HG03520 (cell line): ENCODE measurements around the gene DGCR8.
"Not testable (repeated sequence)": the region's sequence is repeated elsewhere in the genome, so short reads cannot be mapped to it uniquely, and the experiment has no call there.

ENCODE experiments used
- ATAC-seq: cut with Tn5 transposase; IDR thresholded peaks from one replicate; pipeline ENCODE4 v1.9.1; 2021; ENCODE audit warnings: mild to moderate bottlenecking, moderate library complexity; ENCODE audit not compliant: unreplicated experiment

DGCR8 gene

DNA sequence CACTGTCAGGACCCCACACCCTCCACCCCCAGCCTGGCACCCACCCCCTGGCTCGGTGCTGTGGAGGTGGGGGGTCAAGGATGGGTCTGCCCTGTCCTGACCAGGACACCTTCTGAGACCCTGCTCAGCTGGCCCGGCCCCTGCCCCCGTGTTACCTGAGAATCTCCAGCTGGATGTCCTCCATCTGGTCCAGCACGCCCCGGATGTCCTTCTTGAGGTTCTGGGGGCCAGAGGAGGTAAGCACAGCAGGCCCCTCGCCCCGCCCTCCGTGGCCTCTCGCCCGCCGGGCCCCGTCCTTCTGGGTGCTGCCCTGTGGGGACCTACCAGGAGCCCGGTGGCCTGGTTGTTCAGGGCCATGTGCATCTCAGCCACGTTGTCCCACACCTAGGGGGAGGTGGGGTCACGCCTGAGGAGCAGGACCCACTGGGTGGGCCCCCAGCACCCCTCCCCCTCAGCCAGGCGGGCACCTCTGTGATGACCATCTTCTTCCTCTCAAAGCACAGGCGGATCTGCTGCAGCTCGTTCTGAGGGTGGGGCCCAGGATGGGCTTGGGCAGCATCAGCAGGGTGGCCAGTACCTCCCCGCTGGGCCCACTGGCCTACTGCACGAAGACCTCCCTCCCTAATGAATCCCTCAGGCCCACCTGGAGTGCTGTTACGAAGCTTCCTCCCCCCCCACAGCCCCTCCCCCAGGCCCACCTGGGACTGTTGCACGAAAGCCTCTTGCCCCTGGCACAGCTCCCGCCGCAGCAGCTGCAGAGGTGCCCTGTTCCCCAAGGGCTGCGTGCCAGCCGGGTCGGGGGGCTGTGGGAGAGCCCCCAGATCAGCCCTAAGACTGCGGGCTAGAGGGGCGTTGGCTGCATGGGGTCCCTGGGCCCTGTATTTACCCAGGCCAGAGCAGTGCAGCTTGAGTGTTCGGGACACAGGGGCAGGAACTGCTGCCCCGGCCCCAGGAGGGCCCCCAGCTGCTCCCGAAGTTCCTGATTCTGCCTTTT is 69.5 kb downstream of the DGCR8 start:
- no peak for ATAC-seq

DNA sequence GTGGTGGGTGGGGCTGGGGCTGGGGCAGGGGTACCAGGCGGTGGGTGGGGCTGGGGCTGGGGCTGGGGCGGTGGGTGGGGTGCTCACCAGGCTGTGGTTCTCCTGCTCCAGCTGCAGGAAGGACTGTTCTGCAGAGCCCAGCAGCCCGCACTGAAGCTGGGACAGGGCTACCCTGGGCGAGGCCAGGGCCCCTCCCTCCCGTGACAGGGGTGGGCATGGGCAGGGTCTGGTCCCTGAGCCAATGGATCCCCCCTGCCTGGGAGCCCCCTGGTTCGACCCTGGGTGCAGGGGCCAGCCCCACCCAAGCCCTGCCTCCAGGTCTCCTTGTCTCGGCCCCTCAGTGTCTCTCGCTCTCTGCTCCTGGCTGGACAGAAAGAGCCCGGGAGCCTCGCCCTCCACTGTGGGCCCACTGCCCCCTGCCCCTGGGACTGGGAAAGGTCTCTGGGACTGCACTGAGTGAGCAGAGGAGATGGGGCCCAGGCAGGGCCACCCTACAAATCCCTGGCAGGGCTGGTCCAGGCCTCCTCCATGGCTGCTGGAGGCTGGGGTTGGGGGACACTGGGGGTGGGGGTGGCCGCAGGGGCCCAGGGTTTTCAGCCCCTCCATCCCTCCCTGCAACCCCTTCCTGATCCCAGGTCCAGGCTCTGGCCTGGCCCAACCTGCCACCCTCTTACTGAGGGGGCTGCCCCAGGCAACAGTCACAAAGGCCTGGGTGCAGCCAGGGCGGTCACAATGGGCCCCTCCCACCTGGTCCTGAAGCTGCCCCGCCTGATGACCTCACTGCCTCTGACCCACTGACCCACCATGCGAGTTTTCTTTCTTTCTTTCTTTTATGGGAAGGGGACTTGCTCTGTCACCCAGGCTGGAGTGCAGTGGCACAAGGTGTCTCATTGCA is 70.6 kb downstream of the DGCR8 start, which contains the start of gene CCDC188:
Gene CCDC188, minus strand, starts transcription at position 675 of the 895 bp plus-strand sequence. Its CDS starts 69 bp downstream, at position 606.
- no peak for ATAC-seq

DNA sequence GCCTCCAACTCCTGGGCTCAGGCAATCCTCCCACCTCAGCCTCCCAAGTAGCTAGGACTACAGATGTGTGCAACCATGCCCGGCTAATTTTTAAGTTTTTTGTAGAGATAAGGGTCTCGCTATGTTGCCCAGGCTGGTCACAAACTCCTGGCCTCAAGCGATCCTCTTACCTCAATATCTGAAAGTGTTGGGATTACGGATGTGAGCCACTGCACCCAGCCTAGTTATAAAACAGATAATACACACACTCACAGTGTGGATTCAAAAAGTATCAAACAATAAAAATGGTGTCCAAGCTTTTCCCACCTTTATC is 71.2 kb downstream of the DGCR8 start:
- ATAC-seq = no peak

DNA sequence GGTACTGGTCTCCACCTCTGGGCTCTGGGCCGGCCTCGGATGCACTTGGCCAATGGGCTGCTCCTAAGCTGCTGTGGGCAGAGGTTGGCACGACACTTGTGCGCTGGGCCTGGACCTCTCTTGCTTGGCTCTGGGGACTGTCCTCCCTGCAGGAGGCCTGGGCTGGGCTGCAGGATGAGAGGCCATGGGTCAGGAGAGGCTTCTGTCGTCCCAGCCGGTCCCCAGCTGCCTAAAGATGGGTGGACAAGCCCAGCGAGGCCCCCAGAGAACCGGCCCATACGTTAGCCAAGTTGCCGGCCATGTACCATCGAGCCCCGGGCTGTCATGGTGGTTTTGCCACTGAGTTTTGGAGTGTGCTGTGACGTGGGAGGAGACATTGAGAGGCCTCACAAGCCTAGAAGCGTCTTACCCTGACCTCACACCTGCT is 72.4 kb downstream of the DGCR8 start:
- no peak for ATAC-seq

DNA sequence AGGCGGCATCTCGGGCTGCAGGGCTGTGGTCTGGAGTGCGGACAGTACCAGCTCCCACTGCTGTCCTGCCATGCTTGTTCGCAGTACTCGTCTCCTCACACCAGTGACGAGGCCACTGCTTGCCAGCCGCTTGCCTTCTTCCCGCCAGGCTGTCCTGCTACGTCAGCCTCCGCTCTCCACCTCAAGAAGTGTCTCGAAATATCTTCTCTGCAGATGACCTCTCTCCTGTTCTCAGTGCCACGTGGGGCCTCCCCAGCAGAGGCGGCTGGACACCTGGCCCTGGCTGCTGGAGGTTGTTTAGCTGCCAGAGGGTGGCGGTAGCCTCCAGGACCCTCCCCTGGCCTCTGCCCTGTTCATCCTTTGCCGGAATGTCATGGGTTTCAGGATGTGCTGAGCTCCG is 73.9 kb downstream of the DGCR8 start:
- ATAC-seq = no peak

DNA sequence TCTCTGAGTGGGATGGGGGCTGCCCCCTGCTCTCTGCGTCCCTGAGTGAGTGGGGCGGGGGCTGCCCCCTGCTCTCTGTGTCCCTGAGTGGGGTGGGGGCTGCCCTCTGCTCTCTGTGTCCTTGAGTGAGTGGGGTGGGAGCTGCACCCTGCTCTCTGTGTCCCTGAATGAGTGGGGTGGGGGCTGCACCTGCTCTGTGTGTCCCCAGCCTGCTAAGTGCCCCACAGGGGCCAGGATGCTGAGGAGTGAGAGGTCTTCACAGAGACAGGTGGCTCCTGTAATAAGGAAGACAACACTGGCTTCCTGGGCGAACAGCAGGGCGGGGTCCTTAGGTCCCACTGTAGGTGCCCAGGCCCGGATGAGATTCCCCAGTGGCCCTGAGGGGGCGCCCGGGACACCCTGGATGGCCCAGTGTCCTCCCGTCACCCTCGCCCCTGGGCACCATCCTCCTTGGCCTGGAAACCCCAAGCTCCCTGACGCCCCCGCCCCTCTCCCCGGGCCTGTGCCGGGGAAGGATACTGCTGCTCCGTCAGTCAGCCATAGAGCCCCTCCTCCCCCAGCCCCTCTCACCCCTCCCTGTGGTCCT is 74.7 kb downstream of the DGCR8 start:
- ATAC-seq = no peak

DNA sequence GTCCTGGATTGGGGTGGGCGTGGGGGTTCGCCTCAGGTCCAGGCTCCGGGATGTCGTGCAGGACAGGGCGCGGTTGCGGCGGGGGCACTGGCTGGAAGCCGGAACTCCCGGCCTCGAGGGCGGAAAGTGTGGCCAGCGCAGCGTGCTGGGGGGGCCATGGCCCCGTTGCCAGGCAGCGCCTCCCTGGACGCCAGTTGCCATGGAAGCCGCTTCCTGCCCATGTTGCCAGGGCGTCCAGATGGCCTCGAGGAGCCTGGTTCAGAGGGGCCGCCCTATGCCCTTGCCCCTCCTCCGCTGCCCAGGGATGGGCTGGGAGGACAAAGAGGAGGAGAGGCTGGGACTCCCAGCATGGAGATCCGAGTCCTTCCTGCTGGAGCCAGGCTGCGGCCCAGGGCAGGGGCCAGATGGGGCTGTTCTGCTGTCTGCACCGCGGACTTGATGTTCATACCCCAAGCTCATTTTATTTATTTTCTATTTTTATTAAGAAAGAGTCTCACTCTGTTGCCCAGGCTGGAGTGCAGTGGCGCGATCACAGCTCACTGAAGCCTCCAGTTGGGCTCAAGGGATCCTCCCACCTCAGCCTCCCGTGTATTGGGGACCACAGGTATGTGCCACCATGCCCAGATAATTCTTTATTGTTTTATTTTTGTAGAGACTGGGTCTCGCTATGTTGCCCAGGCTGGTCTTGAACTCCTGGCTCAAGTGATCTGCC is 75.4 kb downstream of the DGCR8 start:
- no peak for ATAC-seq

DNA sequence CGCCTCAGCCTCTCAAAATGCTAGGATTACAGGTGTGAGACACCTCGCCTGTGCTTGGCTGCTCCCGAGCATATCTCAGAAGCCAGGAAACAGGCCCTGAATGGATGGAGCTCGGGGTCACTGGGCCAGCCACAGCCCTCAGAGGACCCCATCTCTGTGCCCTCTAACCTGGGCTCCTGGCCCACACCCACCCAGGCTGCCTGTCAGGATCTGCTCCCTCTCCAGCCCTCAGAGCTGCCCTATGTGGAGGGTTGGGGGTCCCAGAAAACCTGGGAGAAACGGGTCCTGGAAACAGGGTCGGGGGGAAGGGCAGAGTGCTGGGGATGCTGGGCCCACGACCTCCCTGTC is 76.0 kb downstream of the DGCR8 start:
- no peak for ATAC-seq

DNA sequence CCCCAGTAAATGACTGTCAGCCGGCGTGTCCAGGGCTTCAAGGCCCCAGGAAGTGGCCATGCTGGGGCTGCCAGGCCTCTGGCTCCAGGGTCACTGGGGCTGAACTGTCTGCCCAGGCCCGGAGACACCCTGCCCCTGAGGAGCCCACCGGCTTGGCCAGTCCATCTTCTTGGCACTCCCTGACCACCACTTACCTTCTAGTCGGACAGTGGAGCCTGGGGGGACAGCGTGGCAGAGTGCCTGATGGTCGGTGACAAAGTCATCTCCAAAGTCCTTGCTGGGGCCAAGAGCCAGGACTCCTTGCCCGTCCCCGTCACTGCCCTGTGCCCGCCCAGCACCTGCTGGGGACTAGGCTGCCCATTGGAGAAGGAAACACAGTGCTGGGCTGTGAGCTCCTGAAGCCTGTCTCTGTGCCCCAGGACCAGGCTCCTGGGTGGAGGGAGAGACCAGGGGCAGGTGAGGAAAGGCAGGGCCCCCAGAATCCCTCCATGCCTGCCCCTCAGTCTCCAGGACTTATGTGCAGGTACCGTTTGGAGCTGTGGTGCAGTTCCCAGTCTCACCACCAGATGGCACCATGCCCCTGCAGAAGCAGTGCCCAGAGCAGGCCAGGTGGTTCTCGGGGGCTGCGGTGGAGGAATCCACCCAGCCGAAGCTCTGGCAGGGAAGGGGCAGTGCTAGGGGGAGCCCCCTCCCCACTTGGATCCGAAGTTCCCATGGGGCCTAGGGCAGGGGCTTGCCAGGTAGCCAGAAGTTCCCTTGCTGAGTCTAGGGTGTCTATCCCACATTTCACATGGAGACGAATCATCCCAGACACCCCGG is 76.8 kb downstream of the DGCR8 start:
- ATAC-seq = no peak

DNA sequence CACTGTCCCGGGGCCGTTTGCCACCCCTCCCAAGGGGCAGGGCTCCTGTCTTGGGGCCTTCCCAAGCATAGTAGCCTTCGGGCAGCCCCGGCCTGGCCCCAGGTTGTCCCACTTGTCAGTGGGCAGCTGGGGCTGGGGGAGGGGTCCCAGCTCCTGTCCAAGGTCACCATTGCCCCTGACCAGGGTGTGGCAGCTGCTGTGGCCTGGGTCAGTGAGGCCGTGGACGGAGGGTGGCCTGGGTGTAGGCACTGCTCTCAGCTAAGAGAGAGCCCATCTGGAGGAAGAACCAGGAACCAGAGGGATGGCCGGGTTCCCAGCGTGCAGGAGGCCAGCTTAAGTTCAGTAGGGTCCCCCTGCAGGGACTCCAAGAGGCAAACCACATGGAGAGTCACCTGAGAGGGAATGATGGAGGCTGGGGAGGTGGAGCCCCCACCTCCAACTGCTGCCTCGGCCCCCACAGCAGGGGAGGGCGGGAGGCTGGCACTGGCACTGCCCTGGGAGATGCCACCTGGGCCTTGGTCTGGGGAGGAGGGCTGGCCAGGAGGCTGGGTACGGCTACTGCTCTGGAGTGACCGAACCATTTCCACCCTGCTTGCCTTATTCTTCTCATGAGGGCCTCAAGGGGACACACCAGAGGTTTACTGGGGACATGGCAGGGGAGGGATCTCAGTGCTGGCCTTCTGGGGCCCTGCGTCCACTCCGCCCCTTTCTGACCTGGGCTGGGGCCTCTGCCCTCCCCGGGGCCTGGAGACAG is 77.6 kb downstream of the DGCR8 start:
- ATAC-seq = no peak

DNA sequence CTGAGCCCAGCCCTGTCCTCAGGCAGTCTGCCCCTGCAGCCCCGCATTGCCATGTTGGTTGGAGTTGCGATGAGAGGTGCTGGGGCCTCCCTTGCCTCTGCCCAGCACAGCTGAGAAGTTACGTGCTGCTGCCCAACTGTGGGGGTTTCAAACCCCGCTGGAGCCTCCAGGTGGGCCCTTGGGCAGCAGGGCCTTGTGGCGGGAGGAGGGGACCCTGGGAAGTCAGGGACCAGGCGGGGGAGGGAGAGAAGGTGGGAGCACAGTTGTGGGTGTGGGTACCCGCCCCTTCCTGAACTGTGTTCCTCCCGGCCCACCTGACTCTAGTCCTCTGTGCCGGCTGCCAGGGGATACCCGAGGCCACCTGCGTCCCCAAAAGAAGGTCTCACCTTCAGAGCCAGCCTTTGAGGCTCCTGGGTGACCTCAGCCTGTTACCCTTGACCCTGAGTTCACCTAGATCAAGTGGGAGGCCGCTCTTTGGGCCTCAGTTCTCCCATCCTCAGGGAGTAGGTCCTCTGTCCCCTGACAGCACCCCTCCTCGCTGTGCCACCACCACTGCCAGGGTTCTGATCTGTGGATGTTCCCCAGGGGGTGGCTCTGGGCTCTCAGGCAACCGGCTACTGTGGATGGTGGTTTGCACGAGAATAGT is 78.5 kb downstream of the DGCR8 start:
- no peak for ATAC-seq

DNA sequence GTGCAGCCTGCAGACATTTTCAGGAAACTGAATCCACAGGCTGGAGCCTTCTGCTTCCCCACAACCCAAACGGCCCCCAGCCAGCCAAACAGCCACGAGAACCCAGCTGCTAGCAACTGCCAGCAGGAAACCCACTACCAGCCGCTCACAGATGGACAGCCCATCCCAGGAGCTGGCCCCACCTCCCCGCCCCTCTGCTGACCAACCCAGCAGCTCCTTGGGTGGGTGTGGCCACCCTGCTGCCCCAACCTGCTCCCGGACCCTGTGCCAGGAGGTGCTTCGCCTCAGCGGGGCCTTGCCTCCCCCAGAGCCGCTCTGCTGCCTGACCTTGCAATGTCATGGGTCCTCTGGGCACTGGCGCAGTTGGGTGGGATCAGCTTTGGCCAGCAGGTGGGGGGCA is 79.0 kb downstream of the DGCR8 start:
- ATAC-seq = no peak

DNA sequence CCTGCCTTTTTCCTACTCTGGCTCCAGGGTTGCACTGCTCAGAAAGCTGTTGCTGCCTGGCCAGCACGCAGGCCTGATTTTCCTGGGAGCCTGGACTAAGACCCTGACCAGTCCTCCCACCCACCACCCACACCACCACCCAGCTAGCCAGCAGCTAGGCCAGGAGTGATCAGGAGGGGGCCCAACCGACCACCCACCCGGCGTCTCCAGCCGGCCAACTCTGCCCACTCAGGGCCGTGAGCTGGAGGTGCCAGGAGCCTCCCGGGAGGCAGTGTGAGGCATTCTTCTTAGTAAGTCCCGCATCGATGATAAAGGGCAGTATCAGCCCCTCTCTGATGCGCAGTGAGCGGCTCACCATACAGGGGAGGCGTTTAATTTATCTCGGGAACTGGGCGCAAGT is 79.5 kb downstream of the DGCR8 start:
- ATAC-seq = not testable (repeated sequence)

DNA sequence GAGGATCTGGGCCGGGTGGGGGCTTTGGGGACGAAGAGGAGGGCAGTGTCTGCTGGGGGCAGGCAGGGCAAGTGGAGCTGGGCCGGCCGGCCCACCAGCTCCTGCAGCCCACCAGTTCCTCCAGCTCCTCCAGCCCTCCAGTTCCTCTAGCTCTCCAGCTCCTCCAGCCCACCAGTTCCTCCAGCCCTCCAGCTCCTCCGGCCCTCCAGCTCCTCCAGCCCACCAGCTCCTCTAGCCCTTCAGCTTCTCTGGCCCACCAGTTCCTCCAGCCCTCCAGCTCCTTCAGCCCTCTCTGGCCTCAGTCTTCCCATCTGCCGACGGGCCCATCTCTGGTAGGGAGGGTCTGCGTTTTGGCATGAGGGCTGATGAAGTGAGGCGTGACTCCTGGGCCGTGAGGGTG is 80.0 kb downstream of the DGCR8 start:
- no peak for ATAC-seq
